GM12878 (cell line): ENCODE data around the gene NTM. TPM values are rescaled to one million over a fixed set of nuclear protein-coding genes. Genes with fewer than 3 reads are reported as not detected.

Experiments used
- ATAC-seq: fragments of 200-7000 bp; cut with Tn5 transposase; 3 replicates; pipeline ENCODE4 v1.9.1; 2020; ENCODE audit warnings: mild to moderate bottlenecking, moderate library complexity
- BruUV-seq: library from RNA; stranded (reverse); fragments of 400-500 nt; replicated peaks from 2 replicates; lab custom pipeline; 2021; lab: Mats Ljungman, UMichigan
- CTCF ChIA-PET: fragments of 300-600 bp; sonication (Branson Sonifier 250); formaldehyde crosslinking; extraction: SDS; loops from one replicate; lab custom pipeline; 2021; ENCODE audit warnings: inconsistent platforms; lab: Yijun Ruan, JAX
- POLR2A ChIA-PET: fragments of 350-600 bp; formaldehyde crosslinking; extraction: SDS; loops from one replicate; lab custom pipeline; 2021; ENCODE audit warnings: inconsistent platforms; lab: Charles Lee
- RAD21 ChIA-PET: fragments of 300-600 bp; sonication (Branson Sonifier 250); formaldehyde crosslinking; loops from one replicate; lab custom pipeline; 2023; ENCODE audit warnings: antibody characterized with exemption; ENCODE audit not compliant: unreplicated experiment; lab: Charles Lee
- SMC1A ChIA-PET: fragments of 300-600 bp; sonication (Branson Sonifier 250); formaldehyde crosslinking; loops from one replicate; lab custom pipeline; 2023; ENCODE audit not compliant: unreplicated experiment, uncharacterized antibody; lab: Charles Lee
- DNase-seq: peaks from one replicate; pipeline ENCODE4 v3.0.0-alpha.2; 2011; ENCODE audit warnings: low read depth, low spot score
- FAIRE-seq: peaks from 3 replicates; lab custom pipeline; 2011; peaks lifted over from hg19 to GRCh38; lab: Jason Lieb, UNC
- H2AFZ ChIP-seq: 2 replicates; pipeline ENCODE4 v1.6.0; 2011; ENCODE audit warnings: low read depth, low read length, control low read depth; ENCODE audit not compliant: control insufficient read depth
- H3K27ac ChIP-seq: 2 replicates; pipeline ENCODE4 v1.5.1; 2011; ENCODE audit warnings: control low read depth; ENCODE audit not compliant: control insufficient read depth, insufficient read depth
- H3K27me3 ChIP-seq, 2 experiments: replicated peaks in 1 of 2; 2 replicates each; pipeline versions ENCODE4 v1.6.0 to v1.6.1; 2011; ENCODE audit warnings: low read length in 1 of 2; ENCODE audit not compliant: control insufficient read depth in 2 of 2, insufficient read depth in 2 of 2
- H3K36me3 ChIP-seq, 2 experiments: 2 replicates each; pipeline ENCODE4 v1.5.1; 2011; ENCODE audit warnings: low read length in 1 of 2; ENCODE audit not compliant: control insufficient read depth in 2 of 2, insufficient read depth in 2 of 2
- H3K4me1 ChIP-seq: 2 replicates; pipeline ENCODE4 v1.6.1; 2011; ENCODE audit warnings: mild to moderate bottlenecking, low read length, moderate library complexity, mixed read lengths; ENCODE audit not compliant: control insufficient read depth, insufficient read depth
- H3K4me2 ChIP-seq: 2 replicates; pipeline ENCODE4 v1.6.0; 2011; ENCODE audit warnings: control low read depth; ENCODE audit not compliant: control insufficient read depth, insufficient read depth
- H3K4me3 ChIP-seq: fragments of 200-600 bp; sonication (generic); 2 replicates; pipeline ENCODE4 v1.5.1; 2016
- H3K79me2 ChIP-seq: 2 replicates; pipeline ENCODE4 v1.6.0; 2011; ENCODE audit warnings: low read length; ENCODE audit not compliant: control insufficient read depth, insufficient read depth
- H3K9ac ChIP-seq: 2 replicates; pipeline ENCODE4 v1.8.0; 2011; ENCODE audit warnings: low read length, control low read depth, mixed read lengths; ENCODE audit not compliant: control insufficient read depth, insufficient read depth
- H3K9me3 ChIP-seq: replicated peaks from 3 replicates; pipeline ENCODE4 v1.5.1; 2011; ENCODE audit warnings: mild to moderate bottlenecking, low read length; ENCODE audit not compliant: control insufficient read depth, insufficient read depth
- H4K20me1 ChIP-seq: 2 replicates; pipeline ENCODE4 v1.6.0; 2011; ENCODE audit not compliant: control insufficient read depth, insufficient read depth
- FOS ChIP-seq: IDR thresholded peaks from 3 replicates; pipeline ENCODE4 v1.6.1; 2011; ENCODE audit warnings: borderline replicate concordance; ENCODE audit not compliant: insufficient read length; ENCODE audit errors: extremely low read depth
- PRDM15 ChIP-seq: fragments of 450-650 bp; formaldehyde crosslinking; IDR thresholded peaks from 2 replicates; pipeline ENCODE4 v1.4.0; 2020; ENCODE audit warnings: mild to moderate bottlenecking, moderate library complexity
- RAD21 ChIP-seq: IDR thresholded peaks from 2 replicates; pipeline ENCODE4 v1.6.1; 2011; ENCODE audit warnings: mild to moderate bottlenecking, low read depth, low read length, moderate library complexity; ENCODE audit not compliant: insufficient read depth
- SKIL ChIP-seq: fragments of 450-650 bp; IDR thresholded peaks from 2 replicates; pipeline ENCODE4 v1.6.1; 2017; ENCODE audit warnings: mild to moderate bottlenecking, low read depth, inconsistent platforms; ENCODE audit not compliant: poor library complexity, severe bottlenecking
- WGBS: methylation state at CpG from one replicate; pipeline ENCODE4 v1.1.6; 2016; ENCODE audit warnings: low lambda C conversion rate; ENCODE audit not compliant: insufficient replicate concordance, insufficient coverage; ENCODE audit errors: missing lambda C conversion rate; 5-methylcytosine and 5-hydroxymethylcytosine counted together
- in situ Hi-C: fragments of 300-500 bp; cut with MboI; formaldehyde crosslinking; loops from 9 replicates; pipeline ENCODE4 v1.14.3; 2018; ENCODE audit warnings: mixed read lengths
- intact Hi-C: fragments of 100-400 bp; cut with micrococcal nuclease; formaldehyde crosslinking; loops from one replicate; pipeline ENCODE4 v1.14.2; 2022; ENCODE audit not compliant: unreplicated experiment
- polyA plus RNA-seq, 11 experiments: library from polyadenylated mRNA; depleted of rRNA in 4 of 11; unstranded in 6 of 11; stranded (reverse) in 5 of 11; fragments of >200 nt; fragmentation: Nextera tagmentation in 4 of 11; fragmentation: Illumina TruSeq in 1 of 11; extraction: Ambion mirVana in 4 of 11; extraction: Trizol in 1 of 11; gene quantifications; 1 replicate in 1 of 11; 2 replicates in 10 of 11; pipeline versions ENCODE4 v1.2.1 to v1.2.3, GENCODE V29; 2011 to 2016; ENCODE audit warnings: inconsistent platforms in 2 of 11, missing spikeins in 2 of 11, low read depth in 1 of 11
- total RNA-seq, 4 experiments: library from RNA; depleted of rRNA in 3 of 4; stranded (reverse); fragments of >200 nt in 3 of 4; fragmentation: Illumina TruSeq in 1 of 4; extraction: Trizol in 1 of 4; gene quantifications; 2 replicates each; pipeline versions ENCODE4 v1.2.1 to v1.2.3, GENCODE V29; 2013 to 2021

NTM gene
- total and polyA plus RNA-seq, 10 of the 15 experiments (the other 5 are each of a cell fraction or from before 2014, with no cell fraction given), result not detected

- 4% methylated on average over 4 of the region's 4 CpGs for WGBS
- Histone ChIP-seq H3K79me2 (no peaks in the 10 kb centered on the region), H3K27ac (no peak overlapping the region)
- TF ChIP-seq RAD21, result no peak
- TF ChIP-seq PRDM15 (CRISPR knock-in tag), result no peak
- TF ChIP-seq FOS, result no peak
- TF ChIP-seq SKIL, result no peak
- TF ChIP-seq, all 136 proteins: peak for 0
- H3K9me3 ChIP-seq, result no peaks in the 10 kb centered on the region
- H3K9ac ChIP-seq, result no peak overlapping the region
- intact Hi-C loops (no loop called here), in situ Hi-C loops (no loop called here)
- no peak overlapping the region for H2AFZ ChIP-seq
- DNase-seq (no peak), ATAC-seq (no peak), FAIRE-seq (no peak)
- H3K27me3 ChIP-seq, result no peaks in the 10 kb centered on the region; a peak in 2 of 4 replicates
- ChIA-PET POLR2A (no interaction called here), SMC1A (no interaction called here), RAD21 (no interaction called here), CTCF (no interaction called here)
- no peaks in the 10 kb centered on the region for H3K4me1 ChIP-seq
- H3K4me2 ChIP-seq, result no peak overlapping the region
- H4K20me1 ChIP-seq, result no peaks in the 10 kb centered on the region
- BruUV-seq, result no TSS peak
- H3K36me3 ChIP-seq, result no peaks in the 10 kb centered on the region
- no peak overlapping the region for H3K4me3 ChIP-seq
These were observed 5.0 kb upstream of the NTM start for GRCh38 chr11:131365329-131365930.
